ENCODE data around the gene TIMM13.

GRCh38 chr19:2444251-2445002 lies 17.0 kb upstream of the TIMM13 start:
- TF ChIP-seq CTCF (IDR thresholded peaks at IDR 0.05; ENCODE audit: insufficient read depth, low read length, poor library complexity, severe bottlenecking), result no peak
- TF ChIP-seq EZH2phosphoT487 (conservative IDR thresholded peaks at IDR 0.05; ENCODE audit: low read length), result no peak

Data from SU-DHL-6 (cell line).